ENCODE results near the gene ARSJ.
A peak's percentile ranks its signal among the peaks of the same experiment; 100 is the strongest.
"Not testable (repeated sequence)": the region's sequence is repeated elsewhere in the genome, so short reads cannot be mapped to it uniquely, and the experiment has no call there.

The ARSJ gene

GRCh38 chr4:113979148-113979904 is at the start of gene ARSJ:
Gene ARSJ (minus strand): TSS chr4:113979647. CDS start chr4:113978834, 813 bp downstream.
- H3K27me3 Mint-ChIP-seq, result peaks cover 51% of the 10 kb centered on the region
- peaks cover 2% of the 10 kb centered on the region for H3K9me3 Mint-ChIP-seq
- no peak within 1 kb of the TSS for H3K27ac Mint-ChIP-seq
- no peaks in the 10 kb centered on the region for H3K36me3 Mint-ChIP-seq (ENCODE audit: low read depth)
- DNase-seq, result peak; percentile 57
- peak within 1 kb of the TSS; percentile 74 for H3K4me3 Mint-ChIP-seq
- H3K4me1 Mint-ChIP-seq (ENCODE audit: low read depth), result peaks cover 20% of the 10 kb centered on the region

GRCh38 chr4:114028071-114028470 is 48.6 kb upstream of the ARSJ start:
- Mint-ChIP-seq H3K36me3 (ENCODE audit: low read depth) (no peaks in the 10 kb centered on the region), H3K27me3 (no peaks in the 10 kb centered on the region), H3K4me1 (ENCODE audit: low read depth) (no peaks in the 10 kb centered on the region), H3K27ac (no peak overlapping the region), H3K4me3 (no peak overlapping the region), H3K9me3 (no peaks in the 10 kb centered on the region)
- DNase-seq, result no peak

- no peak for DNase-seq
- H3K27ac Mint-ChIP-seq, result no peak overlapping the region
- H3K36me3 Mint-ChIP-seq (ENCODE audit: low read depth), result no peaks in the 10 kb centered on the region
- H3K27me3 Mint-ChIP-seq, result no peaks in the 10 kb centered on the region
- no peak overlapping the region for H3K4me3 Mint-ChIP-seq
- H3K9me3 Mint-ChIP-seq, result no peaks in the 10 kb centered on the region
- H3K4me1 Mint-ChIP-seq (ENCODE audit: low read depth), result no peaks in the 10 kb centered on the region
Measured at GRCh38 chr4:114027596-114027995, 48.1 kb upstream of the ARSJ start.

GRCh38 chr4:114026447-114026846 is 47.0 kb upstream of the ARSJ start:
- DNase-seq, result no peak
- no peak overlapping the region for H3K27ac Mint-ChIP-seq
- no peaks in the 10 kb centered on the region for H3K36me3 Mint-ChIP-seq (ENCODE audit: low read depth)
- no peaks in the 10 kb centered on the region for H3K27me3 Mint-ChIP-seq
- H3K4me1 Mint-ChIP-seq (ENCODE audit: low read depth), result no peaks in the 10 kb centered on the region
- H3K4me3 Mint-ChIP-seq, result no peak overlapping the region
- H3K9me3 Mint-ChIP-seq, result no peaks in the 10 kb centered on the region

GRCh38 chr4:114025176-114025777 is 45.8 kb upstream of the ARSJ start:
- H3K9me3 Mint-ChIP-seq, result no peaks in the 10 kb centered on the region
- DNase-seq, result no peak
- H3K36me3 Mint-ChIP-seq (ENCODE audit: low read depth), result no peaks in the 10 kb centered on the region
- H3K4me1 Mint-ChIP-seq (ENCODE audit: low read depth), result no peaks in the 10 kb centered on the region
- no peak overlapping the region for H3K27ac Mint-ChIP-seq
- no peak overlapping the region for H3K4me3 Mint-ChIP-seq
- H3K27me3 Mint-ChIP-seq, result no peaks in the 10 kb centered on the region

GRCh38 chr4:114021451-114021850 is 42.0 kb upstream of the ARSJ start:
- H3K36me3 Mint-ChIP-seq (ENCODE audit: low read depth), result no peaks in the 10 kb centered on the region
- DNase-seq, result no peak
- H3K4me3 Mint-ChIP-seq, result no peak overlapping the region
- no peak overlapping the region for H3K27ac Mint-ChIP-seq
- H3K9me3 Mint-ChIP-seq, result no peaks in the 10 kb centered on the region
- no peaks in the 10 kb centered on the region for H3K27me3 Mint-ChIP-seq
- peaks cover 5% of the 10 kb centered on the region for H3K4me1 Mint-ChIP-seq (ENCODE audit: low read depth)

GRCh38 chr4:114019969-114020358 is 40.5 kb upstream of the ARSJ start:
- Mint-ChIP-seq H3K9me3 (no peaks in the 10 kb centered on the region), H3K27ac (no peak overlapping the region), H3K4me3 (no peak overlapping the region), H3K36me3 (ENCODE audit: low read depth) (no peaks in the 10 kb centered on the region), H3K4me1 (ENCODE audit: low read depth) (peaks cover 5% of the 10 kb centered on the region), H3K27me3 (no peaks in the 10 kb centered on the region)
- DNase-seq, result no peak

- Mint-ChIP-seq H3K9me3 (no peaks in the 10 kb centered on the region), H3K4me1 (ENCODE audit: low read depth) (peaks cover 5% of the 10 kb centered on the region), H3K27ac (no peak overlapping the region), H3K4me3 (no peak overlapping the region), H3K36me3 (ENCODE audit: low read depth) (no peaks in the 10 kb centered on the region), H3K27me3 (no peaks in the 10 kb centered on the region)
- DNase-seq, result no peak
Measured at GRCh38 chr4:114019276-114019968, 40.0 kb upstream of the ARSJ start.

- H3K27ac Mint-ChIP-seq, result no peak overlapping the region
- H3K4me1 Mint-ChIP-seq (ENCODE audit: low read depth), result peaks cover 5% of the 10 kb centered on the region
- H3K36me3 Mint-ChIP-seq (ENCODE audit: low read depth), result no peaks in the 10 kb centered on the region
Measured at GRCh38 chr4:114017120-114017917, 37.9 kb upstream of the ARSJ start.

GRCh38 chr4:114015444-114015899 is 36.0 kb upstream of the ARSJ start:
- Mint-ChIP-seq H3K27me3 (no peaks in the 10 kb centered on the region), H3K9me3 (peaks cover 6% of the 10 kb centered on the region), H3K36me3 (ENCODE audit: low read depth) (no peaks in the 10 kb centered on the region), H3K27ac (no peak overlapping the region), H3K4me1 (ENCODE audit: low read depth) (peaks cover 5% of the 10 kb centered on the region), H3K4me3 (no peak overlapping the region)
- no peak for DNase-seq

More at GRCh38 chr4:114017120-114017917, 37.9 kb upstream of the ARSJ start:
- H3K9me3 Mint-ChIP-seq, result no peaks in the 10 kb centered on the region
- no peak for DNase-seq
- no peaks in the 10 kb centered on the region for H3K27me3 Mint-ChIP-seq
- no peak overlapping the region for H3K4me3 Mint-ChIP-seq

GRCh38 chr4:114013201-114013600 is 33.8 kb upstream of the ARSJ start:
- not testable (repeated sequence) for H3K27me3 Mint-ChIP-seq; H3K4me3 Mint-ChIP-seq; H3K27ac Mint-ChIP-seq; DNase-seq; H3K9me3 Mint-ChIP-seq; H3K4me1 Mint-ChIP-seq (ENCODE audit: low read depth); H3K36me3 Mint-ChIP-seq (ENCODE audit: low read depth)

- Mint-ChIP-seq H3K36me3 (ENCODE audit: low read depth) (no peaks in the 10 kb centered on the region), H3K27ac (no peak overlapping the region), H3K4me1 (ENCODE audit: low read depth) (peaks cover 5% of the 10 kb centered on the region), H3K9me3 (peaks cover 6% of the 10 kb centered on the region), H3K4me3 (no peak overlapping the region), H3K27me3 (no peaks in the 10 kb centered on the region)
- no peak for DNase-seq
Measured at GRCh38 chr4:114012749-114013148, 33.3 kb upstream of the ARSJ start.

GRCh38 chr4:114005569-114006442 is 26.4 kb upstream of the ARSJ start:
- H3K9me3 Mint-ChIP-seq, result no peaks in the 10 kb centered on the region
- H3K4me3 Mint-ChIP-seq, result no peak overlapping the region
- DNase-seq, result no peak
- H3K36me3 Mint-ChIP-seq (ENCODE audit: low read depth), result no peaks in the 10 kb centered on the region
- peaks cover 25% of the 10 kb centered on the region for H3K4me1 Mint-ChIP-seq (ENCODE audit: low read depth)
- H3K27ac Mint-ChIP-seq, result no peak overlapping the region
- H3K27me3 Mint-ChIP-seq, result no peaks in the 10 kb centered on the region

Measured in activated T-cell treated with anti-CD3 and anti-CD28 coated beads, Interleukin-2, amount 50 U/mL, for 24 hours (primary cell).